ENCODE data around the gene SDSL. TPM values are rescaled to one million over a fixed set of nuclear protein-coding genes. Genes with fewer than 3 reads are reported as not detected.

SDSL gene
- total RNA-seq, 4 donors from 2014 or later = 7.5 to 21.5 (median 11.4) TPM

- Histone ChIP-seq H3K4me3 (no peak overlapping the region), H3K4me1 (no peaks in the 10 kb centered on the region), H3K9me3 (no peaks in the 10 kb centered on the region), H3K36me3 (peaks cover 0 to 43% (median 0%) of the 10 kb centered on the region in 3 donors), H3K27ac (no peak overlapping the region), H3K27me3 (no peaks in the 10 kb centered on the region)
- TF ChIP-seq POLR2A (IDR thresholded peaks at IDR 0.05) = no peak
- no peak for TF ChIP-seq CTCF (IDR thresholded peaks at IDR 0.05)
- DNase-seq = no peak
Observed at GRCh38 chr12:113387631-113388030, 34.5 kb upstream of the SDSL start.

GRCh38 chr12:113388351-113388750, 33.8 kb upstream of the SDSL start:
- no peak for DNase-seq
- Histone ChIP-seq H3K27me3 (no peaks in the 10 kb centered on the region), H3K36me3 (peaks cover 0 to 40% (median 0%) of the 10 kb centered on the region in 3 donors), H3K9me3 (no peaks in the 10 kb centered on the region), H3K4me1 (no peaks in the 10 kb centered on the region), H3K4me3 (no peak overlapping the region), H3K27ac (no peak overlapping the region)
- no peak for TF ChIP-seq CTCF (IDR thresholded peaks at IDR 0.05)
- no peak for TF ChIP-seq POLR2A (IDR thresholded peaks at IDR 0.05)

DNA sequence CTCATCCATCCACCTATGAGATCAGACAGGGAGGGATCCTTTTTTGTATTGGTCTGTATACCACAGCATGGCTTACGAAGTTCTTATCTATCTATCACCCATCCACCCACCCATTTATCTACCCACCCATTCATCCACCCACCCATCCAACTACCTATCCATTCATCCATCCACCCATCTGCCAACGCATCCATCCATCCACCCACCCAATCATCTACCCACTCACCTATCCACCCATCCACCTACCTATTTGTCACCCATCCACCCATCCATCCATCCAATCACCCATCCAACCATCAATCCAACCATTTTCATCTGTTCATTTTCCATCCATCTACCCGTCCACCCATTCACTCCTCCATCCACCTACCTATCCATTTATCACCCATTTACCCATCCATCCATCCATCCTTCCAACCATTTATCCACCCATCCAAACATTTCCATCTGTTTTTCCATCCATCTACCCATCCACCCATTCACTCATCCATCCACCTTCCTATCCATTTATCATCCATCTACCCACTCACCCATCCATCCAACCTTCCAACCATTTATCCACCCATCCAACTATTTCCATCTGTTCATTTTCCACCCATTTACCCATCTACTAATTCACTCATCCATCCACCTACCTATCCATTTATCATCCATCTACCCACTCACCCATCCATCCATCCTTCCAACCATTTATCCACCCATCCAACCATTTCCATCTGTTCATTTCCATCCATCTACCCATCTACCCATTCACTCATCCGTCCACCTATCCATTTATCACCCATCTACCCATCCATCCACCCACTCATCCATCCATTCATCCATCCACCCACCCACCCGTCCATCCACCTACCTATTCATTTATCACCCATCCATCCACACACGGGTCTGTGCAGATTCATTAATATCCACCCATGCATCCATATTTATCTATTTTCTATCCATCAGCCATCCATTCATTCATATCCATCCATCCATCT, 31.8 kb upstream of the SDSL start:
- Histone ChIP-seq H3K9me3 (no peaks in the 10 kb centered on the region), H3K4me1 (no peaks in the 10 kb centered on the region), H3K36me3 (peaks cover 0 to 21% (median 0%) of the 10 kb centered on the region in 3 donors), H3K27me3 (no peaks in the 10 kb centered on the region), H3K27ac (no peak overlapping the region), H3K4me3 (no peak overlapping the region)
- TF ChIP-seq POLR2A (IDR thresholded peaks at IDR 0.05) (no peak), CTCF (IDR thresholded peaks at IDR 0.05) (no peak)
- DNase-seq = no peak

DNA sequence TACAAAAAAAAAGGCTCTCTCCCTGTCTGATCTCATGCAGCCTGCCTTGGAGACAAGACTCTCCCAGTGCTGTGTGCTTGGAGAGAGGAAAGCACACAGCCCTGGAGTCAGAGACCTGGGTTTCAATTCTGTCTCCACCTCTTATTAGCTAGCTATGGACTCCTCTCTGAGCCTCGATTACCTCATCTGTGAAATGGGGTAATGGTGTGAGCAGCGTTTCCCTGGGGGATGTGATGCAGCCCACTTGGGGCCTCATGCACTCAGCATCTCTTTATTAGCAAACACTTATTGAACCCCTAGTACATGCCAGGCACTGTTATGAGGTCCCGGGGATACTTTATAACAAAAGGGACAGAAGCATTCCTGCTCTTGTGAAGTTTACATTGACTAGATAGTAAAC, 31.0 kb upstream of the SDSL start:
- TF ChIP-seq CTCF (IDR thresholded peaks at IDR 0.05) (no peak), POLR2A (IDR thresholded peaks at IDR 0.05) (no peak)
- no peak for DNase-seq
- Histone ChIP-seq H3K9me3 (no peaks in the 10 kb centered on the region), H3K4me1 (no peaks in the 10 kb centered on the region), H3K27ac (no peak overlapping the region), H3K36me3 (peaks cover 0 to 21% (median 0%) of the 10 kb centered on the region in 3 donors), H3K4me3 (no peak overlapping the region), H3K27me3 (no peaks in the 10 kb centered on the region)

DNA sequence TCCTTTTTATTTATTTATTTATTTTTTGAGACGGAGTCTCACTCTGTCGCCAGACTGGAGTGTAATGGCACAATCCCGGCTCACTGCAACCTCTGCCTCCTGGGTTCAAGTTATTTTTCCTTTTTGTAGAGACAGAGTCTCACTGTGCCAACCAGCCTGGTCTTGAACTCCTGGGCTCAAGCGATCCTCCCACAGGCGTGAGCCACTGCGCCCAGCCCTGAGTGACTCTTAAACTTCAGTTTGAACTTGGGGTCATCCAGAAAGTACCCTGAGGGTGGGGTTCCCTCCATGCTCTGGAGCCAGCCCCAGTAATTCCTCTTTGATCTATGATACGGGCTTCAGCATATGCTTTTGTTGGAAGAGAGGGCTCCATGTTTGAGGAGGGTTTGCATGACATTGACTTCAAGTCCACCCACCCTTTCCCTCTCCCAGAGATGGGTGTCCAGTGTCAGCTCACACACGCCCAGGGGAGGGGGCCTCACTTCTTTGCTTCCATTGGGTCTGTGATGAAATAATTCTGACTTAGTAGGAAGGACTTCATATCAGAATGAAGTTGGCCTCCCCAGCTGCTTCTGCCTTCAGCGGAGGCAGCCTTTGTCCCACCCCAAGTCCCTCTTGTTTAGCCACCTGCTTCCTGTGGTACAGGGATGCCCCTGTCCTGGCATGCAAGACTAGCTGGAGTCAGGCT, 30.4 kb upstream of the SDSL start:
- Histone ChIP-seq H3K27me3 (no peaks in the 10 kb centered on the region), H3K27ac (no peak overlapping the region), H3K9me3 (no peaks in the 10 kb centered on the region), H3K4me1 (no peaks in the 10 kb centered on the region), H3K36me3 (peaks cover 0 to 17% (median 0%) of the 10 kb centered on the region in 3 donors), H3K4me3 (no peak overlapping the region)
- TF ChIP-seq CTCF (IDR thresholded peaks at IDR 0.05) (no peak), POLR2A (IDR thresholded peaks at IDR 0.05) (no peak)
- DNase-seq = no peak

Data from Peyer's patch (tissue), 4 donors.